Measurements from ENCODE around the gene TREM1. TPM values are rescaled to one million over a fixed set of nuclear protein-coding genes. Genes with fewer than 3 reads are reported as not detected.

The TREM1 gene
- not detected in 2 replicates for total RNA-seq

- no peak for DNase-seq (ENCODE audit: extremely low read depth, low read depth, low spot score)
These were observed at the start of gene TREM1 for GRCh38 chr6:41286544-41287346. TSS of gene TREM1 (minus strand) at chr6:41286682. CDS start at chr6:41286655, 27 bp downstream.

GRCh38 chr6:41335943-41336342 is 49.5 kb upstream of the TREM1 start:
- no peak for DNase-seq (ENCODE audit: extremely low read depth, low read depth, low spot score)

DNA sequence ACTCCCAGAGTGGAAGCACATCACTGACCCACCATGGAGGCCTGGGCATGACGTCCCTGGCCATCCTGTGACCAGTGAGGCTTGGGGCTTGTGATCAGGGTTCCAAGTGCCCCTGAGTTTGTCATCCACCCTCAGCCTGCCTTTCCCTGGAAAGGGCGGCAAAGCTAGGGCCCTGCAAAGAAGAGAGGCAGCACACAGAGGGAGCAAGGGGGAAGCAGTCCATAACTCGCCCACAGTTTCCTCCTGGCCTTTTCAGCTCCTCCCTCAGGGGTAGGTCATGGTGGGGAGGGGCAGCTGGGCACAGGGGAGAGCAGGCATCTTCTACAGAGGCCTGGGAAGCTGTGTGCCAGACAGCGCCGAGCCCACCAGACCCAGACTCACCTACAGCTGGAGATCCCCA is 48.8 kb upstream of the TREM1 start, which contains the start of gene NCR2:
TSS of gene NCR2 (plus strand) at position 313 of the 400 bp plus-strand sequence. CDS start 269 bp downstream, outside the sequence.
- no peak for DNase-seq (ENCODE audit: extremely low read depth, low read depth, low spot score)

GRCh38 chr6:41334482-41335040 is 48.1 kb upstream of the TREM1 start:
- no peak for DNase-seq (ENCODE audit: extremely low read depth, low read depth, low spot score)

- no peak for DNase-seq (ENCODE audit: extremely low read depth, low read depth, low spot score)
These were observed 46.6 kb upstream of the TREM1 start for GRCh38 chr6:41332842-41333736.

- no peak for DNase-seq (ENCODE audit: extremely low read depth, low read depth, low spot score)
These were observed 45.8 kb upstream of the TREM1 start for GRCh38 chr6:41332241-41332640.

GRCh38 chr6:41331401-41332150 is 45.1 kb upstream of the TREM1 start:
- no peak for DNase-seq (ENCODE audit: extremely low read depth, low read depth, low spot score)

DNA sequence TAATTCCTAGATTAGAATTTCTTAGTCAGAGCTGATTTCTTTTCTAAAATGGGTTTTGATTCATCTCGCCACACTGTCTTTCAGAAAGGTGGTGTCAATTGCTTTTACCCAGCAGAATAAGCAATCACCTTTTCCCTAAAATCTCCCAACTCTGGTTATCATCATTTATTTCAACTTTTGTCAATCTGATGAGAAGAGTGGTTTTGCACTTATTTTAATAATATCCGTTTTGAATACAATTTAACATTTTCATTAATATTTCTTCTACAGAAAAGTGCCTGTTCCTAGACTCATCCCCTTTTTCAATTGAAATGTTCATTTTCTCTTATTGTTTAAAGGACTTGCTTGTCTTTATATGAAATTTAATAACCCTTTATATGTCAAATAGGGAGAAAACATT is 40.7 kb upstream of the TREM1 start:
- no peak for DNase-seq (ENCODE audit: extremely low read depth, low read depth, low spot score)

GRCh38 chr6:41326092-41326491 is 39.6 kb upstream of the TREM1 start:
- no peak for DNase-seq (ENCODE audit: extremely low read depth, low read depth, low spot score)

DNA sequence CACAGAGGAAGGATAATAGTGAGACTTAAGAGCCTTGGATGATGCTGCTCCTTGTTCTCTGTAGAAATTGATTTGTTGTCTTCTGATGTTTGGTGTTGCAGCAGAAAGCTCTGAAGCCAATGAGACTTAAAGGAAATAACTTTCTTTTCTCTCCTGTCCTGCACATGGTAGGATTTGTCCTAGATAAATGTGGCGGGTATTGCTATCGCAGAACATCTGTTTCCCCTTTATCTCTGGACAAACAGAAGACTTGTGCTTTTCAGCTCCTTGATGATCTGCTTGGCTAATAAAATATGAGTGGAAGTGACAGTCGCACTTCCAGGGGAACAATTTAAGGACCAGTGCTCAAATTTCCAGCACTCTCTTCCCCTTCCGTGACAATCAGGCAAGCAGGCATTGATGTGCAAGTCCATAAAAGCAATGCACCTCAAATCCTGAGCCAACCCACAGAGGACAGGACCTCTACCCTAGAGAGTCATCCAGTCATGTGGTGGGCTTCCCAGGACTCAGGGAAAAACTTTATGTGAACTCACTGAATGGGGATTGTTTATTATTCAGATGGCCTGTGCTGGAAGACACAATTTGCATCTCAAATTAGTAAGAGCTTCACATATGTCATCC is 39.1 kb upstream of the TREM1 start:
- DNase-seq (ENCODE audit: extremely low read depth, low read depth, low spot score) = no peak

- no peak for DNase-seq (ENCODE audit: extremely low read depth, low read depth, low spot score)
These were observed 34.7 kb upstream of the TREM1 start for GRCh38 chr6:41321183-41321582.

DNA sequence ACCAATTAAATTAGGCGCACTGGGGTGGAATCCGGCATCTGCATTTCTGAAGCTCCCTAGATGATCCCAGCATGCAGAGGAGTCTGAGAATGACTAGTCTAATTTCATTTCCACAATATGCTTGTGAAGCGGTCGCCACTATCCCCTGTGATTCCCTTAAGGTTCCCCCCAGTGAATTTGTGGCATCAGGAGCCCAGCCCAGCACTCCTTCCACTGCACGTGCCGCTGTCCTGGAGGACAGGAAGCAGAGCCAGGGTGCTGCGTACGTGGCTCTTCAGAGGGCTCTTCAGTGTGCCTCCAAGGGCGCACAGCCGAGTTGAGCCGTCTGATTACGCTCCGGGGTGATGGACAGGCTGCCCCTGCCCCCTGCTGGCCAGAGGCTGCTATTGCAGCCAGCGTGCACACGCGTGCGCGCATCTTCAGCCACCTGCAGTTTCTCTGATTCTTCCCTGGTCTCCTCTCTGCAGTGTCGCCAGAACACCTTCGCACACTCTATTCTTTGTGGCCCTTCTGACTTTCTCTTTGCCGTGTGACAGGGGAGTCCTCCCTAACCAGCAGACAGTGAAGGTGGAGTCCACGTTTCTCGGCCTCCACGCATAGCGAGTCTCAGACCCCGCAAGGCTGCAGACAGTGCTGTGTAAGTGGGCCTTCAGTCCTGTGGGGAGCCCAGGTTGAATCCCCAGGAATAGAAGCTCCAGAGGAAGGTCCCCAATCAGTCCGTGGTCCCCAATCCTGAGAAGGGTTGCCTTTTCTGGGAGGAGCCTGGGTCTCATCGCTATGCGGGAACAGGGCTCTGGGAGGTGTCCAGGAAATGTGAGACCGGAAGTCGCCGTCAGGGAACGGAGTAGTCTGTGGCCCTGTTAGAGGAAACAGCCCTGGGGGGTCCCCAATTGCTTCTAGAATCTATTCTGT is 32.4 kb upstream of the TREM1 start:
- DNase-seq (ENCODE audit: extremely low read depth, low read depth, low spot score) = peak; percentile 18

- DNase-seq (ENCODE audit: extremely low read depth, low read depth, low spot score) = no peak
These were observed 31.8 kb upstream of the TREM1 start for GRCh38 chr6:41318261-41318653.

DNA sequence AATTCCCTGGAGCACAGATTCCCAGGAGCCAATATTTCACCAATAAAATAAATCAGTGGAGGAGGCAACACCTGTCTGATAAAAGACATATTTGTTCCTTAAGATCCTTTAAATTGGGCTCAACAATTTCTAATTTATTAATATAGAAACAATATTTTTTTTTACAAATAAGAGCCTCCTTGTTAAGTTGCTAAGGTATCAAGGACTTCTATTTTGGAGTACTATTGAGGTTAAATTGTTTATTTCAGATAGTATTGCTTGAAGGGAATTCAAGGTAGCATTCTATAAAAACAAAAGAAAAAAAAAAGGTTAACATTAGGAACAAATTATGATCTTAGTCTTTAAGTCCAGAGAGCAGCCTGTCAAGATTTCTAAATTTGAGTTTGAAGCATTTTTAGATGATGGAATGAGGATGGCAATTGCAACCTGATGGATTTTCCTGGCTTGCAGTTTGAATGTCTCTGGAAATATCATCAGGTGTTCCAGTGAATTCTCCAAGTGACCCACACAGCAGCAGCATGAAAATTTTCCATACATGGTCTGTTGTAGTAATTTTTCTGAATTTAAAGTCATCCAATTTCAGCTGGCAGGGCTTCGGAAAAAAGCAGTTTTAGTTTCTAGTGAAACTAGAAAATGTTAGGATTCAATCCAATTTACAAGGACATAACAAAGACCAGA is 29.6 kb upstream of the TREM1 start:
- no peak for DNase-seq (ENCODE audit: extremely low read depth, low read depth, low spot score)

GRCh38 chr6:41315203-41315602 is 28.7 kb upstream of the TREM1 start:
- no peak for DNase-seq (ENCODE audit: extremely low read depth, low read depth, low spot score)

DNA sequence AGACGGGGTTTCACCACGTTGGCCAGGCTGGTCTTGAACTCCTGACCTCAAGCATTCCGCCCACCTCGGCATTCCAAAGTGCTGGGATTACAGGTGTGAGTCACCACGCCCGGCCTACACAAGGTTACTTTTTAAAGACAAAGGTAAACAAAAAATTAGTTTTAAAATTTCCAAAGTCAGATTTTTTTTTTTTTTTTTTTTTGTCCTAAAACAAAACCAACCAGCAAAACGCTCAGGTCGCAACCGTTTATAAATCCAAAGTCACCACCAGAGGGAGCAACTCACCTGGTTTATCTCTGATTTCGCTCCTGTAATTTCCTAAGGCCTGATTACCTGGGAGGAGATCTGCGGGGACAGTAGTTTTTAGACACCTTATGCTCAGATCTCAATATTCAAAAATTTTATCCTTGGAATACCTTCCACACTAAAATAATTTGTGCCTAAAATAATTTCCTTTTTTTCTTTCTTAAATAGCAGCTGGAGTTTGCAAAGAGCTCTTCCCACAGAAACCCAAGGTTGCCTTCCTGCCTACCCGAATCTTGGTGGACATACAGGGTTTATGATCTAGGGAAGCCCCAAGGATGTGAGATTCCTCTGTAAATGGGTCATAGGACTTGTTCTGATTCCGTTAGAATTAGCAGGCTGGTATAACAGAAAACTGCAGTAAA is 19.8 kb upstream of the TREM1 start:
- DNase-seq (ENCODE audit: extremely low read depth, low read depth, low spot score) = peak; percentile 42

DNA sequence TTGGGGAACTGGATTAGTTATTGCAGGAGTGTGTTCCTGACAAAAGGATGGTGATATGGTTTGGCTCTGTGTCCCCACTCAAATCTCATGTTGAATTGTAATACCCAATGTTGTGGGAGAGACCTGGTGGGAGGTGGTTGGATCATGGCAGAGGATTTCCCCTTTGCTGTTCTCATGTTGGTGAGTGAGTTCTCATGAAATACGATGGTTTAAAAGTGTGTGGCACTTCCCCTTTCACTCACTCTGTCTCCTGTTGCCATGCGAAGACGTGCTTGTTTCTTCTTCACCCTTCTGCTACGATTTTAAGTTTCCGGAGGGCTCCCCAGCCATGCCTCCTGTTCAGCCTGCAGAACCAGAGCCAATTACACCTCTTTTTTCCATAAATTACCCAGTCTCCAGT is 16.2 kb upstream of the TREM1 start:
- DNase-seq (ENCODE audit: extremely low read depth, low read depth, low spot score) = no peak
